SK-N-SH treated with all-trans-retinoic acid at 6 μM for 48 hours (cell line): ENCODE data around the gene SNRNP48.

Experiments used
- ATAC-seq: fragments of 200-7000 bp; cut with Tn5 transposase; 3 replicates; pipeline ENCODE4 v1.9.1; 2020; ENCODE audit warnings: mild to moderate bottlenecking, moderate library complexity
- ARNTL ChIP-seq: fragments of 450-650 bp; formaldehyde crosslinking; IDR thresholded peaks from 2 replicates; pipeline ENCODE4 v1.5.0; 2020; ENCODE audit warnings: low read depth, mild to moderate bottlenecking, moderate library complexity, borderline replicate concordance
- BACH2 ChIP-seq: fragments of 250-450 bp; sonication (Bioruptor Pico); IDR thresholded peaks from 2 replicates; pipeline ENCODE4 v1.9.0; 2021; ENCODE audit warnings: mild to moderate bottlenecking, borderline replicate concordance
- CSDC2 ChIP-seq: fragments of 250-450 bp; sonication (Bioruptor Pico); IDR thresholded peaks from 2 replicates; pipeline ENCODE4 v1.5.0; 2020; ENCODE audit warnings: mild to moderate bottlenecking, moderate library complexity
- ESRRG ChIP-seq: fragments of 250-450 bp; sonication (Bioruptor Pico); IDR thresholded peaks from 2 replicates; pipeline ENCODE4 v1.6.1; 2021; ENCODE audit warnings: mild to moderate bottlenecking
- GLIS3 ChIP-seq: fragments of 250-450 bp; sonication (Bioruptor Pico); IDR thresholded peaks from 2 replicates; pipeline ENCODE4 v1.5.0; 2020; ENCODE audit warnings: mild to moderate bottlenecking, moderate library complexity
- ISL1 ChIP-seq: fragments of 250-450 bp; sonication (Bioruptor Pico); IDR thresholded peaks from 2 replicates; pipeline ENCODE4 v2.1.2; 2022; ENCODE audit warnings: mild to moderate bottlenecking, moderate library complexity
- OSR1 ChIP-seq: fragments of 250-450 bp; sonication (Bioruptor Pico); IDR thresholded peaks from 2 replicates; pipeline ENCODE4 v1.8.0; 2022; ENCODE audit warnings: moderate library complexity, mild to moderate bottlenecking, inconsistent platforms
- PPARA ChIP-seq: fragments of 250-450 bp; sonication (Bioruptor Pico); IDR thresholded peaks from 2 replicates; pipeline ENCODE4 v1.5.0; 2020; ENCODE audit warnings: mild to moderate bottlenecking, borderline replicate concordance
- RARB ChIP-seq: fragments of 250-450 bp; sonication (Bioruptor Pico); IDR thresholded peaks from 2 replicates; pipeline ENCODE4 v1.8.0; 2021; ENCODE audit warnings: mild to moderate bottlenecking, moderate library complexity
- SNAI2 ChIP-seq: fragments of 250-450 bp; sonication (Bioruptor Pico); IDR thresholded peaks from 2 replicates; pipeline ENCODE4 v1.5.0; 2020; ENCODE audit warnings: mild to moderate bottlenecking, moderate library complexity
- TCF4 ChIP-seq: fragments of 250-450 bp; sonication (Bioruptor Pico); IDR thresholded peaks from 2 replicates; pipeline ENCODE4 v1.8.0; 2021; ENCODE audit warnings: mild to moderate bottlenecking, moderate library complexity, borderline replicate concordance
- TOX ChIP-seq: fragments of 250-450 bp; sonication (Bioruptor Pico); IDR thresholded peaks from 2 replicates; pipeline ENCODE4 v1.8.0; 2021; ENCODE audit warnings: mild to moderate bottlenecking, moderate library complexity, borderline replicate concordance
- ZC3H10 ChIP-seq: fragments of 250-450 bp; sonication (Bioruptor Pico); IDR thresholded peaks from 2 replicates; pipeline ENCODE4 v1.5.1; 2021; ENCODE audit warnings: mild to moderate bottlenecking, moderate library complexity
- ZFP3 ChIP-seq: fragments of 250-450 bp; sonication (Bioruptor Pico); IDR thresholded peaks from 2 replicates; pipeline ENCODE4 v1.5.0; 2020; ENCODE audit warnings: mild to moderate bottlenecking, moderate library complexity
- ZFP30 ChIP-seq: fragments of 450-650 bp; formaldehyde crosslinking; IDR thresholded peaks from 2 replicates; pipeline ENCODE4 v1.5.0; 2022; ENCODE audit warnings: mild to moderate bottlenecking, moderate library complexity
- ZNF565 ChIP-seq: fragments of 450-650 bp; formaldehyde crosslinking; conservative IDR thresholded peaks from 2 replicates; pipeline ENCODE4 v1.5.0; 2020; ENCODE audit warnings: low read depth, mild to moderate bottlenecking, moderate library complexity
- ZNF70 ChIP-seq: fragments of 450-650 bp; formaldehyde crosslinking; IDR thresholded peaks from 2 replicates; pipeline ENCODE4 v1.5.0; 2020; ENCODE audit warnings: mild to moderate bottlenecking, moderate library complexity
- ZNF8 ChIP-seq: fragments of 450-650 bp; formaldehyde crosslinking; IDR thresholded peaks from 2 replicates; pipeline ENCODE4 v1.5.0; 2020; ENCODE audit warnings: mild to moderate bottlenecking, moderate library complexity
- TF ChIP-seq, protein P1 (sequence below): fragments of 250-450 bp; sonication (Bioruptor Pico); IDR thresholded peaks from 2 replicates; pipeline ENCODE4 v1.5.1; 2021; ENCODE audit warnings: mild to moderate bottlenecking, moderate library complexity
- TF ChIP-seq, protein P2 (sequence below): fragments of 250-450 bp; sonication (Bioruptor Pico); IDR thresholded peaks from 2 replicates; pipeline ENCODE4 v1.8.0; 2021; ENCODE audit warnings: low read depth, mild to moderate bottlenecking, moderate library complexity, borderline replicate concordance
- TF ChIP-seq, protein P3 (sequence below): fragments of 250-450 bp; sonication (Bioruptor Pico); IDR thresholded peaks from 2 replicates; pipeline ENCODE4 v1.8.0; 2020; ENCODE audit warnings: mild to moderate bottlenecking, moderate library complexity, borderline replicate concordance
- TF ChIP-seq, protein P4 (sequence below): fragments of 250-450 bp; sonication (Bioruptor Pico); IDR thresholded peaks from 2 replicates; pipeline ENCODE4 v1.5.0; 2020; ENCODE audit warnings: mild to moderate bottlenecking, moderate library complexity
- TF ChIP-seq, protein P5 (sequence below): fragments of 250-450 bp; sonication (Bioruptor Pico); IDR thresholded peaks from 2 replicates; pipeline ENCODE4 v1.5.1; 2020; ENCODE audit warnings: low read depth, mild to moderate bottlenecking, moderate library complexity

Gene SNRNP48

DNA sequence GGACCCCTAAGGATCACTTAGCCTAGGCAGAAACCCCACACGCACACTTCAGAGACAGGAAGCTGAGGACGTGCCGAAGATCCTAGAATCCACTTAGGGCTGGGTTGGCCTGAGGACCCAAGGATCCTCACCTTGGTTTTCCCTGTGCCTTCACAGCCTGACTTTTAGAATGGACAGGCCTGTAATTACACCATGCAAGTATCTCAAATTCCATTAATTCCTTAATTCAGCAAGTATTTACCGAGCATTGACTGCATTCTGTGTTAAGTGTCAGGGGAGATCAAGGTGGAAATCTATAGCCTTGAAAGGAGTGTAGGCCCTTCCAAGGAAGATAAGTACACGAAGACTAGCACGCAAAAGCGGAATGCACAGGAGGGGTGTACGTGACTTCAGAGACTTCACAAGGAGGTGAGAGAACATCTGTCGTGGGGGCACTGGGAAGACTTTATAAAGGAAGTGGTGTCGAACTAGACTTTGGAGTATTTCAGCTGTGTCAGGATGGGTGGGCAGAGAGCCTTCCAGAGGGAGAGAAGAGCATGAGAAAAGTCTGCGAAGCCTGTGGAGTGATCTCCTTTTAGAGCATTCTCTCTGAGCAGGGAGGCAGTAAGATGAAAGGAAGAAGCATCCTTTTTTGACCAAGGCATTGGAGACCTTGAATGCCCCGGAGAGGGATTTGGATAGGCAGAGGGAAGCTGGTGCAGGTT is 44.5 kb upstream of the SNRNP48 start:
- TF ChIP-seq ZFP3 (CRISPR knock-in tag) (no peak), OSR1 (no peak), ZNF70 (CRISPR knock-in tag) (no peak), ZC3H10 (CRISPR knock-in tag) (no peak), TOX (CRISPR knock-in tag) (no peak), TCF4 (CRISPR knock-in tag) (no peak), ARNTL (CRISPR knock-in tag) (no peak), RARB (CRISPR knock-in tag) (no peak), ZNF8 (no peak), GLIS3 (CRISPR knock-in tag) (no peak), BACH2 (CRISPR knock-in tag) (no peak), PPARA (CRISPR knock-in tag) (no peak), ESRRG (CRISPR knock-in tag) (no peak), SNAI2 (no peak), ZNF565 (CRISPR knock-in tag) (no peak), CSDC2 (CRISPR knock-in tag) (no peak)
- TF ChIP-seq, protein P1, sequence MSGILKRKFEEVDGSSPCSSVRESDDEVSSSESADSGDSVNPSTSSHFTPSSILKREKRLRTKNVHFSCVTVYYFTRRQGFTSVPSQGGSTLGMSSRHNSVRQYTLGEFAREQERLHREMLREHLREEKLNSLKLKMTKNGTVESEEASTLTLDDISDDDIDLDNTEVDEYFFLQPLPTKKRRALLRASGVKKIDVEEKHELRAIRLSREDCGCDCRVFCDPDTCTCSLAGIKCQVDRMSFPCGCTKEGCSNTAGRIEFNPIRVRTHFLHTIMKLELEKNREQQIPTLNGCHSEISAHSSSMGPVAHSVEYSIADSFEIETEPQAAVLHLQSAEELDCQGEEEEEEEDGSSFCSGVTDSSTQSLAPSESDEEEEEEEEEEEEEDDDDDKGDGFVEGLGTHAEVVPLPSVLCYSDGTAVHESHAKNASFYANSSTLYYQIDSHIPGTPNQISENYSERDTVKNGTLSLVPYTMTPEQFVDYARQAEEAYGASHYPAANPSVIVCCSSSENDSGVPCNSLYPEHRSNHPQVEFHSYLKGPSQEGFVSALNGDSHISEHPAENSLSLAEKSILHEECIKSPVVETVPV (CRISPR knock-in tag), result no peak
- TF ChIP-seq, protein P2, sequence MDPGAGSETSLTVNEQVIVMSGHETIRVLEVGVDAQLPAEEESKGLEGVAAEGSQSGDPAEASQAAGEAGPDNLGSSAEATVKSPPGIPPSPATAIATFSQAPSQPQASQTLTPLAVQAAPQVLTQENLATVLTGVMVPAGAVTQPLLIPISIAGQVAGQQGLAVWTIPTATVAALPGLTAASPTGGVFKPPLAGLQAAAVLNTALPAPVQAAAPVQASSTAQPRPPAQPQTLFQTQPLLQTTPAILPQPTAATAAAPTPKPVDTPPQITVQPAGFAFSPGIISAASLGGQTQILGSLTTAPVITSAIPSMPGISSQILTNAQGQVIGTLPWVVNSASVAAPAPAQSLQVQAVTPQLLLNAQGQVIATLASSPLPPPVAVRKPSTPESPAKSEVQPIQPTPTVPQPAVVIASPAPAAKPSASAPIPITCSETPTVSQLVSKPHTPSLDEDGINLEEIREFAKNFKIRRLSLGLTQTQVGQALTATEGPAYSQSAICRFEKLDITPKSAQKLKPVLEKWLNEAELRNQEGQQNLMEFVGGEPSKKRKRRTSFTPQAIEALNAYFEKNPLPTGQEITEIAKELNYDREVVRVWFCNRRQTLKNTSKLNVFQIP (CRISPR knock-in tag), result no peak
- TF ChIP-seq, protein P3, sequence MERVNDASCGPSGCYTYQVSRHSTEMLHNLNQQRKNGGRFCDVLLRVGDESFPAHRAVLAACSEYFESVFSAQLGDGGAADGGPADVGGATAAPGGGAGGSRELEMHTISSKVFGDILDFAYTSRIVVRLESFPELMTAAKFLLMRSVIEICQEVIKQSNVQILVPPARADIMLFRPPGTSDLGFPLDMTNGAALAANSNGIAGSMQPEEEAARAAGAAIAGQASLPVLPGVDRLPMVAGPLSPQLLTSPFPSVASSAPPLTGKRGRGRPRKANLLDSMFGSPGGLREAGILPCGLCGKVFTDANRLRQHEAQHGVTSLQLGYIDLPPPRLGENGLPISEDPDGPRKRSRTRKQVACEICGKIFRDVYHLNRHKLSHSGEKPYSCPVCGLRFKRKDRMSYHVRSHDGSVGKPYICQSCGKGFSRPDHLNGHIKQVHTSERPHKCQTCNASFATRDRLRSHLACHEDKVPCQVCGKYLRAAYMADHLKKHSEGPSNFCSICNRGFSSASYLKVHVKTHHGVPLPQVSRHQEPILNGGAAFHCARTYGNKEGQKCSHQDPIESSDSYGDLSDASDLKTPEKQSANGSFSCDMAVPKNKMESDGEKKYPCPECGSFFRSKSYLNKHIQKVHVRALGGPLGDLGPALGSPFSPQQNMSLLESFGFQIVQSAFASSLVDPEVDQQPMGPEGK, result no peak
- TF ChIP-seq, protein P4, sequence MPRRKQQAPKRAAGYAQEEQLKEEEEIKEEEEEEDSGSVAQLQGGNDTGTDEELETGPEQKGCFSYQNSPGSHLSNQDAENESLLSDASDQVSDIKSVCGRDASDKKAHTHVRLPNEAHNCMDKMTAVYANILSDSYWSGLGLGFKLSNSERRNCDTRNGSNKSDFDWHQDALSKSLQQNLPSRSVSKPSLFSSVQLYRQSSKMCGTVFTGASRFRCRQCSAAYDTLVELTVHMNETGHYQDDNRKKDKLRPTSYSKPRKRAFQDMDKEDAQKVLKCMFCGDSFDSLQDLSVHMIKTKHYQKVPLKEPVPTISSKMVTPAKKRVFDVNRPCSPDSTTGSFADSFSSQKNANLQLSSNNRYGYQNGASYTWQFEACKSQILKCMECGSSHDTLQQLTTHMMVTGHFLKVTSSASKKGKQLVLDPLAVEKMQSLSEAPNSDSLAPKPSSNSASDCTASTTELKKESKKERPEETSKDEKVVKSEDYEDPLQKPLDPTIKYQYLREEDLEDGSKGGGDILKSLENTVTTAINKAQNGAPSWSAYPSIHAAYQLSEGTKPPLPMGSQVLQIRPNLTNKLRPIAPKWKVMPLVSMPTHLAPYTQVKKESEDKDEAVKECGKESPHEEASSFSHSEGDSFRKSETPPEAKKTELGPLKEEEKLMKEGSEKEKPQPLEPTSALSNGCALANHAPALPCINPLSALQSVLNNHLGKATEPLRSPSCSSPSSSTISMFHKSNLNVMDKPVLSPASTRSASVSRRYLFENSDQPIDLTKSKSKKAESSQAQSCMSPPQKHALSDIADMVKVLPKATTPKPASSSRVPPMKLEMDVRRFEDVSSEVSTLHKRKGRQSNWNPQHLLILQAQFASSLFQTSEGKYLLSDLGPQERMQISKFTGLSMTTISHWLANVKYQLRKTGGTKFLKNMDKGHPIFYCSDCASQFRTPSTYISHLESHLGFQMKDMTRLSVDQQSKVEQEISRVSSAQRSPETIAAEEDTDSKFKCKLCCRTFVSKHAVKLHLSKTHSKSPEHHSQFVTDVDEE (CRISPR knock-in tag), result no peak
- no peak for ATAC-seq

DNA sequence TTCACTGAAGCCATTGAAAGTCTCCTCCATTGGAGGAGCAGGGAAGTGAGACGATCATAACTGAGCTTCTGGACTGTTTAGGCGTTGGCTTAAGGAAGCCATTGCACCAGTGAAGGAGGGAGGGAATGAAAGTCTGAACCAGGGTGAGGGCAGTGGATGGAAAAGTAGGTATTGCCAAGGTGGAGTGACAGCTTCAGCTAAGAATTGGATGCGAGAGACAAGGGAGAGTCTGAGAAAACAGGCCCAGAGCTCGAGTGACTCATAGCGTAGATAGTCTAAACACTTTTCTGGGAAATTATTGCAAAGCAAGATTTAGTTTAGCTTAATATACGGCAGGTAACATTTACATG is 44.0 kb upstream of the SNRNP48 start:
- TF ChIP-seq ZC3H10 (CRISPR knock-in tag) (no peak), RARB (CRISPR knock-in tag) (no peak), ZFP30 (CRISPR knock-in tag) (no peak), ZNF70 (CRISPR knock-in tag) (no peak), ARNTL (CRISPR knock-in tag) (no peak), CSDC2 (CRISPR knock-in tag) (no peak), ISL1 (CRISPR knock-in tag) (no peak), BACH2 (CRISPR knock-in tag) (no peak), TOX (CRISPR knock-in tag) (no peak)
- TF ChIP-seq, protein P5, sequence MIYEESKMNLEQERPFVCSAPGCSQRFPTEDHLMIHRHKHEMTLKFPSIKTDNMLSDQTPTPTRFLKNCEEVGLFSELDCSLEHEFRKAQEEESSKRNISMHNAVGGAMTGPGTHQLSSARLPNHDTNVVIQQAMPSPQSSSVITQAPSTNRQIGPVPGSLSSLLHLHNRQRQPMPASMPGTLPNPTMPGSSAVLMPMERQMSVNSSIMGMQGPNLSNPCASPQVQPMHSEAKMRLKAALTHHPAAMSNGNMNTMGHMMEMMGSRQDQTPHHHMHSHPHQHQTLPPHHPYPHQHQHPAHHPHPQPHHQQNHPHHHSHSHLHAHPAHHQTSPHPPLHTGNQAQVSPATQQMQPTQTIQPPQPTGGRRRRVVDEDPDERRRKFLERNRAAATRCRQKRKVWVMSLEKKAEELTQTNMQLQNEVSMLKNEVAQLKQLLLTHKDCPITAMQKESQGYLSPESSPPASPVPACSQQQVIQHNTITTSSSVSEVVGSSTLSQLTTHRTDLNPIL, result no peak
- TF ChIP-seq, protein P3, result no peak
- no peak for ATAC-seq
